Stimulated activated CD4-positive, alpha-beta T cell treated with anti-CD3 and anti-CD28 coated beads, Interleukin-1b, Interleukin-23, amount 100 ng/mL, for 24 hours (primary cell): ENCODE results near the gene RNF121.

ENCODE experiments used
- DNase-seq, 4 experiments: peaks; one replicate each; pipeline ENCODE4 v3.0.0-alpha.2; 2020; ENCODE audit warnings: low read depth in 4 of 4, low spot score in 1 of 4

The RNF121 gene

DNA sequence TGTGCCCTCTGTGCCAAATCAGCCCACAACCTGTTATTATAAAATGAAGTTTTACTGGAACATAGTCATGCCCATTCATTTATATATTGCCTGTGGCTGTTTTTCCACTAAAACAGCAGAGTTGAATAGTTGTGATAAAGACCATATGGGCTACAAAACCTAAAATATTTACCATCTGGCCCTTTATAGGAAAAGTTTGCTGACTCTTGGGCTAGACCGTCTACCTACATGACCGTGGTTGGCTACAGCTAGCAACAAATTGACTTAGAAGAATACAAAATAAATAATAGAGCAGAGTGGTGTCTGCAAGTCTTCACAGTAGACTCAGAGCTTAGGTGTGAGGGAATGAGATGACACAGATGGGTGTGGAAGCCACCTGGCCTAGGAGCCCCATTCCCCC lies 58.7 kb downstream of the RNF121 start:
- DNase-seq = no peak

DNA sequence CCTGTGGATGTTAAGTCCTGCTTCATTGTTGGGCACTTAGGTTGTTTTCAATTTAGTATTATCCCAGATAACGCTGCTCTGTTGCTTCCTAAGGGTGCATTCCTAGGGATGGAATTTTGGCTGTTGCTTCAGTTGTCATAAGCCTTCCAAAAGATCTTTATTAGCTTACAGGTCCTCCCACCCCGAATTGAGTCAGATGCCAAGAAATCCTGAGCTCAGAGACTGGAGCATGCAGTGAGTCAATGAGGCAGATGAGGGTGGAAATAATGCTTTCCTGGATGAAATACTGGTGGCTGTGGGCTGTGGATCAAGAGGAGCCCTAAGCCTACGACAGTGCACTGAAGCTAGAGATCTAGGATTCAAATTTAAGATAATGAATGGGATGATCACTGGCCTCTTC lies 59.2 kb downstream of the RNF121 start:
- no peak for DNase-seq

DNA sequence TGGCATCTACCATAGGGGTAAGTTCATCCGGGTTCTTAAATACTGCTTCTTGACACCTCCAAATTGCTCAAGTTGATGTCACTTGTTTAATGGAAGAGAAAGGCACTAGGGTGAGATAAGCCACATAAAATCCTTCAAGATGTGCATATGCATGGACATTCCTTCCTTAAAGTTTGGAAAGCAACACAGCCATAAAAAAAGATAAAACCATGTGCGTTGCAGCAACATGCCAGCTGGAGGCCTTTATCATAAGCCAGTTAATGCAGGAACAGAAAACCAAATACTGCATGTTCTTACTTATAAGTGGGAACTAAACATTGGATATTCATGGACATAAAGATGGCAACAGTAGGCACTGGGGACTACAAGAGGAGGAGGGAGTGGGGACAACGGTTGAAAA lies 61.9 kb downstream of the RNF121 start:
- DNase-seq = no peak

DNA sequence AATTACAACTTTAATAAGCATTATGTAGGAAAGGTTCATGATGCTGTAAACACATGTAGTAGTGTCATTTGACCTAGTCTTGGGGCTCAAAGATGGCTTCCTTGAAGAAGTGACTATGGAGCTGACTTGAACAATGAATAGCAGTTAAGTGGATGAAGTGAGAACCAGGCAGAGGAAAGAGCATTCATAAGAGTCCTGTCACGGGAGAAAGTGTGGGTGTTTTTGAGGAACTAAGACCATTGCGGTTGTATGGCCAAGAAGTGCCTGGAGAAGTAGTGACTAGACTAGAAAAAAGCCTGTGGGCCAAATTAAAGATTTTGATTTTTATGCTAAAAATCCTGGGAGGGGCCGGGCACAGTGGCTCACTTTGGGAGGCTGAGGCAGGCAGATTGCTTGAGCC lies 62.6 kb downstream of the RNF121 start:
- DNase-seq = no peak

DNA sequence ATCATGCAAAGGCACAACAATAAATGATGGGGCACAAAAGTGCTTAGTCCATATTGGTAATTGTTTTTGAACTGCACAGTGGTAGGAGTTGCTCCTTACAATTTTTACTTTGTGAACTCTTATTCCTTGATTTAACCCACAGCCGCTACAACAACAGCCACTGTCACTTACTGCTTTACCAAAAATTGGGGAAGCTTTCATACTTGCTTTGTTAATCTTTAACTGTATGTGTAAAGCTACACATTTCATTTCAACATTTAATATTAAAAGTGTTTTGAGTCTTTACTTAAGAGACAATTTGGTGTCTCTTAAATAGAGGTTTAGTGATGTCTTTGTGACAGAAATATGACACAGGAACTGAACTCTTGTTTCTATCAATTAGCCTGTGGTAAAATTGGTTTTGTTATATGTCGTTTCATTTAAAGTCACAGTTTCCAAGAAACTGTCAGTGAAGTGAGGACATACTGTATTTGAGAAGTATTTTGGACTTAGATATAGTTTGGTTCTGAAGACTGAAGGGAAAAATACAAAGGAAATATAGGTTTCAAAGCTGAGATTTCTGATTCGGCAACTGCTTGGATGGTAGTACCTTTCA lies 63.4 kb downstream of the RNF121 start:
- no peak for DNase-seq

DNA sequence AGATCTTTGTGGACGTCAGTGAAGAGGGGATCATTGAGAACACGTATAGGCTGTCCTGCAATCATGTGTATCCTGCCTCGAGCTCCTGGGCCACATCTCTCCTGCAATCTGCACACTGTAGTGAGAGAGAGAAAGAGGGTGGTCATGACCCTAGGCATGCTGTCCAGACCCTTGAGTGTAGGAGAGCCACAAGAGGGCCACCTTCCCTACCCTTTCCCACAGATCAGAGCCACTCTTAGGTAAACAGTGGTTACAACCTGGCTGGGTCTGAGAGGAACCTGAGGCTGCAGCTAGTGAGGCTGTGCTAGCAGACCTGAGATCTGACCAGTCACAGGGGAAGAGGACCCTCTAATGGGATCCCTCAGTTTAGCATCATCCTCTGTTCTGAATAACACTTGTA lies 65.9 kb downstream of the RNF121 start:
- DNase-seq = no peak

DNA sequence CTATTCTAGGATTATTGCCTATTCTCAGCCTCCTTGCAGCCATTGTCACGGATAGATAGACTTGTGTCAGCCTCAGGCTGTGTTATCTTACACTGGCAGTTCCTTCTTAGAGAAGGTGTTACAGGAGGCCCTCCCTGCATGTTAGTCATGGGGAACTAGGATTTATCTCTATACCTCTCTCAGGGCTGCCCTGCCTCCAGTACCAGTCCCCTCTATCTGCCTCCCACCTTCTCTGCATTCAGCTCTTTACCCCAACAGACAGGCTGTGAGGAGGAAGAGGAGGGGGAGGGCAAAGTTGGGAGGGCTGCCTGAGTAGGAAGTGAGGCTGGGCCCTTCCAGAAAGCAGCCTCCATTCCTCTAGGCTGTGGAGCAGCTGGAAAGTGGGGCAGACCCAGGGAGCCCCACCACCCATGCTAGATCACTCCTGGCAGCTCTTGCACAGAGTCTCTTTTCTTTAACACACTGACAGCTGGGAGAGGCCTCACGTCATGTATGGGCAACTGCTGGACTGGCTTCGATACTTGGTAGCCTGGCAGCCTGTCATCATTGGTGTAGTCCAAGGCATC lies 67.0 kb downstream of the RNF121 start:
- DNase-seq = no peak

DNA sequence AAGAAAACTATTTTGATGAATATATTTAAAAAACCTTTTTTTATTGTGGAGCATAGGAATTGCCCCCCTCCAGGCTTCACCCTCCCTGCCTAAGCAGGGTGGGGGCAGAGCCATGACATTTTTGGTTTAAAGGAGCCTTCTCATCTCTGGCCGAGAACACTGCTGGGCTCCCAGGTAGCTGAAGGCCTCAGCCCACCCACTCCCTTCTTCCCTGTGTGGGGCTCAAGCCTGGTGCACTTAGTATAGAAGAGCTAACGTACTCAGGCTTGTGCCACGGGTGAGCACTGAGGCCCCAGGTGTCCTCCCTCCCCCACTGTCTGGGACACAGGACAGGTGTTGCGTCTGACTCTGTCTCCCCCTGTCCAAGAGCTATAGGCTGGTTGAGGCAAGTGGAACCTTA lies 67.7 kb downstream of the RNF121 start:
- DNase-seq = no peak

DNA sequence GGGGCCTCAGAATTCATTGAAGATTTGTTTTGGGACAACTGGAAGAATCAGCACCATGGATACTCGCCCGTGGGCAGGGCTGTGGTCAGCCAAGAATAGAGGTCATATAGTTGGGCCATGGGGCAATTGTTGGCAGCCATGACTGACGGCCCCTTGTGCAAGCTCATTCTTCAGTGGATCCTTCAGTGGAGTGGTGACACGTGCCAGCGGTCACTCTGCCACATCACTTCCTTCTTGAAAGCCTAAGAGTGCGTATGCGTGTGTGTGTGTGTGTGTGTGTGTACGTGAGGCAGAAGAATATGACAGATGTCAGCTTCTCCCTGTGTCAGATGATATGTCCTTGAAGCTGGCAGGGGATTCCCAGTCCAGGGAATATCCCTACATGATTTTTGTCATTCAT lies 68.1 kb downstream of the RNF121 start:
- no peak for DNase-seq

DNA sequence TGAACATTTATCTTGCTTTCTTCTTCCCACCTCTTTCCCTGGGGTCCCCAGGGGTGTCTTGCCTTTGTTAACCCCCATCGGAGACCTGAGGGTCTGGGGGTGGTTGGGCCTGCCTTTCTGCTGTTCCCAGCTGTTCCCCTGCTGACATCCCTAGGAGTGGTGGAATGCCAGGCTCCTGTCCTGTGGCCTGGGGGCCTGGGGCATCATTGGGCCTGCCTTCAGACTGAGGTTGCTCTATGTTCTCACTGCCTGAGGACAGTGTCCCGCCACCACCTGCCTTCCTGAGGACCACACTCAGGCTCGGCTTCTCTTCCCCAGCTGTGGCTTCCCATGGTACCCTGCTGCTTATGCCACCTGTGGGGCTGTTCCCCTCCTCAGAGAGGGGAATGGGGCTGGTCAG lies 68.7 kb downstream of the RNF121 start:
- DNase-seq = no peak

DNA sequence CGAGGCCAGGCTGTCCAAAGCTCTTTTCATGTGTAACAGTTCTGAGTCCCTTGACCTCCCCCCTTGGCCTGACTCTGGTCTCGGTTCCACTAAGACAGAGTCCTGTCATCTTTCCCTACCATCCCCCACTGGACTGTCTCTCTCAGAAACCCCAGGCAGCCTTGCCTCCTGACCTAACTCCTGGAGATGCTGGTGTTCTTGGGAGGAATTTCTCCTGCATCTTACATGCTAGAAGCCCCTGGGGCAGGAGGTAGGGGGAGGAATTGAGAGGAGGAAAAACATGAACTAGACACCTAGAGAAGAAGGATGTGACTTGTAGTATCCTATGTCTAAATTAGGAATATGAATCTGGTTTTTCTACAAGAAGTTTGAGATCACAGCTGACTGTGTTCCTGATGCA lies 69.2 kb downstream of the RNF121 start:
- DNase-seq = no peak

DNA sequence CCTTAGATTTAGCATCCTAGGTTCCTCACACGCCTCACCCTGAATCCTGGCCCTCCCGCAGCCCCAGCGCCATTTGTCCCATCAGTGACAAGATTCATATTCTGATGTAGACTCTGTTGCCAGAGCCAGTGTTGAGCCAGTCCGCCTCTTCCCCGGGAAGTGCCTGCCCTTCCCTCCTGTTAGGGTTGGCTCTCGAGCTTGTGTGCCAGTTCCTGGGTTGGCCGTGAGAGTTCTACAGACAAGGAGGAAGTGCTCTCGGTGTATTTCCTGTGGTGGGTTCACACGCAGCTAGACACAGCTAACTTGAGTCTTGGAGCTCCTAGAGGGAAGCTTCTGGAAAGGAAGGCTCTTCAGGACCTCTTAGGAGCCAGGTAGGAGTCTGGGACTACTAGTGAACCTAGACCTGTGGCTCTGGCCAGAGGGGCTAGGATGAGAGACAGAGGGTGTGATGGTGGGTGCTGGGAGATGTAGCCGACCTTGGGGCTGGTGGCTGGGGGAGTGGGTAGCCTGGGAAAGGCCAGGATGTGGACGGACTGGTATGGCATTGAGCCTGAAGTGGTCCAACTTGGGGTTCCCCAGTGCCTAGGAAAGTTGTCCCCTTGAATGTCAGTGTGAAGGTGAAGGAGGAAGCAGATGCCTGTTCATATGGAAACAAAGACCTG lies 69.9 kb downstream of the RNF121 start, which contains the start of gene IL18BP:
Gene IL18BP (plus strand): TSS at position 261 of the 662 bp plus-strand sequence. CDS start 1,076 bp downstream, outside the sequence.
- DNase-seq = no peak

DNA sequence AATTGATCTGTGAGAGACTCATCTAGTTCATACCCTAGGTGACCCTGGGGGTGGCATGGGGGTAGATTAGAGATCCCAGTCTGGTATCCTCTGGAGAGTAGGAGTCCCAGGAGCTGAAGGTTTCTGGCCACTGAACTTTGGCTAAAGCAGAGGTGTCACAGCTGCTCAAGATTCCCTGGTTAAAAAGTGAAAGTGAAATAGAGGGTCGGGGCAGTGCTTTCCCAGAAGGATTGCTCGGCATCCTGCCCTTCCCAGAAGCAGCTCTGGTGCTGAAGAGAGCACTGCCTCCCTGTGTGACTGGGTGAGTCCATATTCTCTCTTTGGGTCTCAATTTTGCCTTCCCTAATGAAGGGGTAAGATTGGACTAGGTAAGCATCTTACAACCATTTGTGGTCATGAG lies 70.5 kb downstream of the RNF121 start:
- DNase-seq = no peak

DNA sequence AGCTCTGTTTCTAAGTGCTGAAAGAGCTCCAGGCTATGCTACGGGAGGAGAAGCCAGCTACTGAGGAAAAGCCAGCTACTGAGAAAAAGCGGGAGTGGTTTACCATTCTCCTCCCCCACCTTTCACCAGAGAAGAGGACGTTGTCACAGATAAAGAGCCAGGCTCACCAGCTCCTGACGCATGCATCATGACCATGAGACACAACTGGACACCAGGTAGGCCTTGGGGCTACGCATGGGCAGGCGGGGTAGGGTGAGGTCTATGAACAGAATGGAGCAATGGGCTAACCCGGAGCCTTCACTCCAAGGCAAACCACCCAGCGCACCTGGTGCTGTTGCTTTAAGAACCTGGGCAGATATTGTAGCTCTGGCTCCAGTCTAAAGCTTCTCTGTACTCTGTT lies 71.0 kb downstream of the RNF121 start:
- no peak for DNase-seq

DNA sequence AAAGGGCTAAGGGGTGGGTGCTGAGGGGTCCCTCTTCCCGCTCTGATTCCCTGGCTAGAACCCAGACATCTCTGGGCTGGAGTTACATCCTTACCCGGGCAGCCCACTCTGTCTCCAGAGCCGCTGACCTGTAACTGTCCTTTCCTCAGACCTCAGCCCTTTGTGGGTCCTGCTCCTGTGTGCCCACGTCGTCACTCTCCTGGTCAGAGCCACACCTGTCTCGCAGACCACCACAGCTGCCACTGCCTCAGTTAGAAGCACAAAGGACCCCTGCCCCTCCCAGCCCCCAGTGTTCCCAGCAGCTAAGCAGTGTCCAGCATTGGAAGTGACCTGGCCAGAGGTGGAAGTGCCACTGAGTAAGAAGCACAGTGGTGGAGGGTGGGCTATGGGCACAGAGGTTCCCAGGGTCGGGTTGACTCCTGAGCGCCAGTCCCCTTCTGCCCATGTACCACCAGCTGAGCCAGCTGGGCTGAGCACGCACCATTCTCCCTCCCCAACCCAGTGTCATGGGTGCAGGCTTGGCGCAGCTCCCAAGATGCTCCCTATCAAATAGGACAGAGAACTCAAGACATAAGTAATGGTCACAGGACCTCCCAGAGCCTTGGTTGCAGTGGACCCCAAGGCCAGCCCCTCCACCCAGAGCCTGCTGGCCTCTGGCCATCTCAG lies 71.5 kb downstream of the RNF121 start:
- no peak for DNase-seq

DNA sequence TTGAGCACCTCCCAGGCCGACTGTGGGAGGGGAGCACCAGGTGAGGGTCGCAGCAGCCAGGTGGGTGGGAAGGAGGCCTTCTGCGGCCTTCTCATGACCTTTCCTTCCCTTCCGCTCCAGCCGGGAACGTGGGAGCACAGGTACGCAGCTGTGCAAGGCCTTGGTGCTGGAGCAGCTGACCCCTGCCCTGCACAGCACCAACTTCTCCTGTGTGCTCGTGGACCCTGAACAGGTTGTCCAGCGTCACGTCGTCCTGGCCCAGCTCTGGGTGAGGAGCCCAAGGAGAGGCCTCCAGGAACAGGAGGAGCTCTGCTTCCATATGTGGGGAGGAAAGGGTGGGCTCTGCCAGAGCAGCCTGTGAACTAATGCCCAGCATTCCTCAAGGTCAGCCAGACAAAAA lies 72.4 kb downstream of the RNF121 start:
- no peak for DNase-seq

DNA sequence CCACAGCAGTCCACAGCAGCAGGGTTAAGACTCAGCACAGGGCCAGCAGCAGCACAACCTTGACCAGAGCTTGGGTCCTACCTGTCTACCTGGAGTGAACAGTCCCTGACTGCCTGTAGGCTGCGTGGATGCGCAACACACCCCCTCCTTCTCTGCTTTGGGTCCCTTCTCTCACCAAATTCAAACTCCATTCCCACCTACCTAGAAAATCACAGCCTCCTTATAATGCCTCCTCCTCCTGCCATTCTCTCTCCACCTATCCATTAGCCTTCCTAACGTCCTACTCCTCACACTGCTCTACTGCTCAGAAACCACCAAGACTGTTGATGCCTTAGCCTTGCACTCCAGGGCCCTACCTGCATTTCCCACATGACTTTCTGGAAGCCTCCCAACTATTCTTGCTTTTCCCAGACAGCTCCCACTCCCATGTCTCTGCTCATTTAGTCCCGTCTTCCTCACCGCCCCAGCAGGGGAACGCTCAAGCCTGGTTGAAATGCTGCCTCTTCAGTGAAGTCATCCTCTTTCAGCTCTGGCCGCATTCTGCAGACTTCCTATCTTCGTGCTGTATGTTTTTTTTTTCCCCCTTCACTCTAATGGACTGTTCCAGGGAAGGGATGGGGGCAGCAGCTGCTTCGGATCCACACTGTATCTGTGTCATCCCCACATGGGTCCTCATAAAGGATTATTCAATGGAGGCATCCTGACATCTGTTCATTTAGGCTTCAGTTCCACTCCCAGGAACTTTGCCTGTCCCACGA lies 73.2 kb downstream of the RNF121 start:
- no peak for DNase-seq

DNA sequence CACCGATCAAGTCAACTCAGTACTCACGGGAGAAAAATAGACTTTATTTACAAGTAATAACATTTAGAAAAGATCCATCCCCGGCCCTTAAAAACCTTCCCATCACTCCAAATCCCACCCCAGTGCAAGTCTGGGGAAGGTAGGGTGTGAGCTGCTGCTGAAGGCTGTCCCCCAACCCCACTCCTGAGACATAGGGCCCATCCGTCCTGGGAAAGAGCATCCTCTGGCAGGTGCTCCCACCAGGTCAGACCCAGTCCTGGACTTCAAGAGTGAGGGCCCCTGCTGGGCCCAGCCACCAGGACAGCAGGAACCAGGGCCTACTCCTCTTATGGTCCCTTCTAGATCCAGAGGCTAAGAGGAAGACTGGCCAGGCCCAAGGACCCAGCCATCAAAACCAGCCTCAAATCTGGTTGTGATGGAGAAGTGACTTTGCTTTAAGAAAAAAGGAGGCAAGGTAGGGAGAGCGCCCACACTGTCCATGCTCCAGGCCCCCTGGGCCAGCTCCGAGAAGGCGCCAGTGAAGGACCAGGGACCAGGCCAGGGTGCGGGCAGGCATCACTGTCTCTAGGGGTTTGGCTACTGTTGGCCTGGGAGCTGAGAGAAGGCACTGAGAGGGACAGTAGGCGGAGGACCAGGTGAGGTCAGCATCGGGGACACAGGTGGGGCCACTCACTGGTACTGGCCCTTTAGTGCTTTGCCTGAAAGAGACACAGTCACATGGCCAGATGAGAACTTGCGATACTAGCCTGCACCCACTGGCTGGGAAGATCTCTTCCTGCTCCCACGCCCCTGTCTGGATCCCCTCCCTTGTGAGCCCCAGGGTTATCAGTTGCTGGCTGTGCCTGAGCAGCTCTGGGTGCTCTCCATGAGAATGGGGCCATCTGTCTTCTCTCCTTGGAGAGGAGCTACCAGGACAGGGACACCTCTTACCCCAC lies 74.3 kb downstream of the RNF121 start:
- no peak for DNase-seq

DNA sequence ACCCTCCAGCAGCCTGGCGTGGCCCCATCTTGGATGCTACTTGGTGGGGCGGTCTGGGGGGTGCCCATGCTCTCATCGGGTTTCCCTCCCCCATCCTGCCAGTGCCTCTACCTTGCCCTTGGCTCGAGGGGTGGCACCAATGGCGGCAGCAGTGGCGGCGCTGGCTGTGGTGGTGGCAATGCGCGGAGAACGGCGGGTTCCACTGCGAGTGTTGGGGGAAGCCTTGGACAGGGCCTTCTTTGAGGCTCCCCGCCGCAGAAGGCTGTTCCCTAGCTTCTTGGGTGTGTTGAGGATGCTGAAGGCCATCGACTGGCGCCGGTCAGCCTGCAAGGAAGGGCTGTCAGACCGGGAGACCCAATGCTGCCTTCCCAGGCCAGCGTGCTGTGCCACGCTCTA lies 74.9 kb downstream of the RNF121 start:
- DNase-seq = no peak

DNA sequence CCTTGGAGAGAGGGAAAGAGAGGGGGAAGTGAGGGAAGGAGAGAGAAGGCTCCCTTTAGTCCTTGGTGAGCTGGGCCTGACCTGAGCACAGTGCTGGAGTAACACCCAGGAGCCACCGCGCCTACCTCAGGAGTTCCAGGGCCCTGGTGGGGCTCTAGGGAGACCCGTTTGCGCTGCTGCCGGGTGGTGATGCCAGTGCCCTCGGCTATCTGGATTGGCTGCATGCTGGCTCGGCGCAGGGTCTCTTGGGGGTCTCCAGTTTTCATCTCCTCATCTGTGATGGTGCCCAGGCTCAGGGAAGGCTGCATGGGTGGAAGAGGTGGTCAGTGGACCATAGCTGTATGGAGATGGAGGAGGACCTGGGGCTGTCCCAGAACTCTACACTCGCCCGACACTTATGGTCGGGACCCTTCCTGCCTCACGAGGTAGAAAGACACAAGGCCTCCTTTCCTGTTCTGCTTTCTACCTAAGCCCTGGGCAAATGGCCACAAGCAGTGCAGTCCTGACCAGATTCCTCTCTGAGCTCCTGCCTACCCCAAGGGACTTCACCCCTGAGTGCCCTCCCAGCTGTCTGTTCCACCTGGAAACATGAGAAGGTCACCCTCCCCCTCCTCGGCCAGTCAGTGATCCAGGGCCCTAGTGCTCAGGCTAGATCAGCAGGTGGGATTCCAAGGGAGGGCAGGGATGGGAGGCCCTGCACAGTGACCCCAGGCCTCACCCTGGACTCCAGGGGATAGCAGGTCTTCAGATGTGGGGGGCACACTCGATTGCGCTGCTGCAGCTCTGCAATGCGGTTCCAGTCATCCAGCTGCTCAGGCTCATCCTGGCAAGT lies 75.9 kb downstream of the RNF121 start:
- DNase-seq = no peak
